Left forelimb (tissue), 1 donor: Measurements from ENCODE around the gene MED26.
A peak's percentile ranks its signal among the peaks of the same experiment; 100 is the strongest.
"Not testable (repeated sequence)": the region's sequence is repeated elsewhere in the genome, so short reads cannot be mapped to it uniquely, and the experiment has no call there.

Experiments used
- DNase-seq: peaks from one replicate; pipeline ENCODE4 v3.0.0-alpha.2; 2018; ENCODE audit warnings: low spot score

The MED26 gene, protein sequence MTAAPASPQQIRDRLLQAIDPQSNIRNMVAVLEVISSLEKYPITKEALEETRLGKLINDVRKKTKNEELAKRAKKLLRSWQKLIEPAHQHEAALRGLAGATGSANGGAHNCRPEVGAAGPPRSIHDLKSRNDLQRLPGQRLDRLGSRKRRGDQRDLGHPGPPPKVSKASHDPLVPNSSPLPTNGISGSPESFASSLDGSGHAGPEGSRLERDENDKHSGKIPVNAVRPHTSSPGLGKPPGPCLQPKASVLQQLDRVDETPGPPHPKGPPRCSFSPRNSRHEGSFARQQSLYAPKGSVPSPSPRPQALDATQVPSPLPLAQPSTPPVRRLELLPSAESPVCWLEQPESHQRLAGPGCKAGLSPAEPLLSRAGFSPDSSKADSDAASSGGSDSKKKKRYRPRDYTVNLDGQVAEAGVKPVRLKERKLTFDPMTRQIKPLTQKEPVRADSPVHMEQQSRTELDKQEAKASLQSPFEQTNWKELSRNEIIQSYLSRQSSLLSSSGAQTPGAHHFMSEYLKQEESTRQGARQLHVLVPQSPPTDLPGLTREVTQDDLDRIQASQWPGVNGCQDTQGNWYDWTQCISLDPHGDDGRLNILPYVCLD

GRCh38 chr19:16628183-16628983 is at the start of gene MED26:
Gene MED26, minus strand, starts transcription at chr19:16628204. Its CDS starts 261 bp downstream, at chr19:16627943.
- peak; percentile 98 for DNase-seq

GRCh38 chr19:16677055-16677454 is 49.1 kb upstream of the MED26 start:
- DNase-seq = no peak

DNA sequence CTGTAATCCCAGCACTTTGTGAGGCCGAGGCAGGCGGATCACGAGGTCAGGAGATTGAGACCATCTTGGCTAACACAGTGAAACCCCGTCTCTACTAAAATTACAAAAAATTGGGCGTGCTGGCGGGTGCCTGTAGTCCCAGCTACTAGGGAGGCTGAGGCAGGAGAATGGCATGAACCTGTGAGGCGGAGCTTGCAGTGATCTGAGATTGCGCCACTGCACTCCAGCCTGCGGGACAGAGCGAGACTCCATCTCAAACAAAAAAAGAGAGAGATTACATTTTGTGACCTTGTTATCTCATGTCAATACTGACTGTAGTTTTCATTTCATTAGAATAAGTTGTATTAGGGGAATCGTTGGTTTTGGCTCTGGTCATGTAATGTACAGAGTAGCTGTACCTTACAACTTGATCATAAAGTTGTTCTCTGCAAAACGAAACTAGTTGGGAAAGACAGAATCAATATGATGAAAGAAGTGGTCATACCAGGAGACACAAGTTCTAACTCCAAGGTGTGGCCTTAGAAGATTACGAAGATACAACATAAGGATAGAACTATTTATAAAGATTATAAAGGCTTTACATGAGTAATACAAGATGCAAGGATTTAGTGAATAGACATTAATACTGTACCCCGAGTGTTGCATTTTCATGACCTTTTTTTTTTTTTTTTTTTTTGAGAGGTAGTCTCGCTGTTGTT is 48.2 kb upstream of the MED26 start:
- no peak for DNase-seq

- DNase-seq = not testable (repeated sequence)
Measured at GRCh38 chr19:16673839-16674238, 45.8 kb upstream of the MED26 start.

- no peak for DNase-seq
Measured at GRCh38 chr19:16673231-16673630, 45.2 kb upstream of the MED26 start.

- no peak for DNase-seq
Measured at GRCh38 chr19:16671652-16672274, 43.8 kb upstream of the MED26 start.

DNA sequence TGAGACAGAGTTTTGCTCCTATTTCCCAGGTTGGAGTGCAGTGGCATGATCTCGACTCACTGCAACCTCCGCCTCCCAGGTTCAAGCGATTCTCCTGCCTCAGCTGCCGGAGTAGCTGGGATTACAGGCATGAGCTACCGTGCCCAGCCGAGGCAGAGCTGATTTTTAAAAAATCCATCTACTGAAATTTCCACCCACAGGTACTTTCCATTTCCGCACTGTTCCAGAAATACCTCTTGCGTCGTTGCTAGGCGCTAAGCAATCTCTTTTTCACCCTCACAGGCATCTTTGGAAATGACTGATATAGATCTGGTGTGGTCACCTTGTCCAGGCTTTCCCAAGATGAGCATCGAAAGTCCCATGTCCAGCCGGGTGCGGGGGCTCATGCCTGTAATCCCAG is 42.3 kb upstream of the MED26 start:
- no peak for DNase-seq

DNA sequence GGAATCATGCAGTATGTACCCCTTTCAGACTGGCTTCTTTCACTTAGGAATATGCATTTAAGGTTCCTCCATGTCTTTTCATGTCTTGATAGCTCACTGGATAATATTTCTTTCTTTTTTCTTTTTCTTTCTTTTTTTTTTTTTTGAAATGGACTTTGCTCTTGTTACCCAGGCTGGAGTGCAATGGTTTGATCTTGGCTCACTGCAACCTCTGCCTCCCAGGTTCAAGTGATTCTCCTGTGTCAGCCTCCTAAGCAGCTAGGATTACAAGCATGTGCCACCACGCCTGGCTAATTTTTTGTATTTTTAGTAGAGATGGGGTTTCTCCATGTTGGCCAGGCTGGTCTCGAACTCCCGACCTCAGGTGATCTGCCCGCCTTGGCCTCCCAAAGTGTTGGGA is 40.7 kb upstream of the MED26 start:
- DNase-seq = not testable (repeated sequence)

DNA sequence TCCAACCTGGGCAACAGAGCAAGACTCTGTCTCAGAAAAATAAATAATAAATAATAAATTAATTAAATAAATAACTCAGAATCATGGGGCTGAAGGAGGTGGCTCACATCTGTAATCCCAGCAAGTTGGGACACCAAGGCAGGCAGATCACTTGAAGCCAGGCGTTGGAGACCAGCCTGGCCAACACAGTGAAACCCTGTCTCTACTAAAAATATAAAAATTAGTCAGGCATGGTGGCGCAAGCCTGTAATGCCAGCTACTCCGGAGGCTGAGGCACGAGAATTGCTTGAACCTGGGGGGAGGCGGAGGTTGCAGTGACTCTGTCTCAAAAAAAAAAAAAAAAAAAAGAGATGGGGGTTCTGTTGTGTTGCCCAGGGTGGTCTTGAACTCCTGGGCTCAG is 40.2 kb upstream of the MED26 start:
- DNase-seq = no peak

DNA sequence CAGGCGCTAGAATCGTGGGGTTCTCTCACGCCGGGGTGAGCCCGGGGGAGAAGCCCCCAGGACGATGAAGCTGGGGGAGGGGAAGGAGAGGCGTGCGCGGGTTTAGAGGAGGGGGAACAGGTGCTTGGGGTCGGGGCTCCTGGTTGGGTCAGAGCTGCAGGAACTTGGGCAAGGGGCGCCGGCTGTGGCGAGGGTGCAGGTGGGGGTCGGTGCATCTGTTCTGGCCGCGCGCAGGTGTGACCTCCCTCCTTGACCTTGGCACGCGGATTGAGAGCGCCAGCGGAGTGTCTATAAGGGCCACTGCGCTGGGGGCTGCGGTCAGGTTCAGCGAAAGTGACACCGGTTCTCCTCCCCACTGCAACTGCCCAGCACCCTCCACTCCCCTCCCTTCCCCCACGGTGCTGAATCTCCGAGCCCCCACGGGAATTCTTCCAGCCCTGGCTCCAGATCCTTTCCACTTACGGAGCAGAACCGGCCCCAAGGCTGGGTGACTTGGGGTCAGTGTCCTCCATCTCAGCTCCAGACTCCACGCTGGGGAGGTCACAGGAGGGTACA is 33.6 kb upstream of the MED26 start:
- no peak for DNase-seq

- peak; percentile 78 for DNase-seq
Measured at GRCh38 chr19:16660763-16661479, 32.9 kb upstream of the MED26 start, which contains the start of gene TMEM38A. Gene TMEM38A, plus strand, starts transcription at chr19:16661139. Its CDS starts 79 bp downstream, at chr19:16661218.

- peak; percentile 98 for DNase-seq
Measured at GRCh38 chr19:16659832-16660708, 32.1 kb upstream of the MED26 start, which contains the start of gene SMIM7. Gene SMIM7, minus strand, starts transcription at chr19:16660144. Its CDS starts 34 bp downstream, at chr19:16660110.

- DNase-seq = no peak
Measured at GRCh38 chr19:16659464-16659831, 31.4 kb upstream of the MED26 start.

DNA sequence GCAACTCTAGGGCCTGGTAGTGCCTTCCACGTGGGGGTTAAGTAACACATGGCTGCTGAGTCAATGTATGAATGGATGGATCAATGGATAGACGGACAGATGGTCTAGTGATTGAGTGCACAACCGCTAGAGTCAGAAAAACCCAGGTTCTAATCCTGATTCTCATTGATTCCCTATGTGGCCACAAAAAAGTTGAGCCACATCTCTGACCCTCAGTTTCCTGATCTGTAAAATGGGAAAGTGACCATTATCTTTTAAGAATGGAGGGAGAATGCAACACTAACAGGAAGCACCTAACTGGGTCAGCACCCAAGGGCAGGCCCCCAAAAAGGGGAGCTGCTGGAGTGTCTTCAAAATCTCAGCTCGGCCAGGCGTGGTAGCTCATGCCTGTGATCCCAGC is 29.4 kb upstream of the MED26 start:
- no peak for DNase-seq

DNA sequence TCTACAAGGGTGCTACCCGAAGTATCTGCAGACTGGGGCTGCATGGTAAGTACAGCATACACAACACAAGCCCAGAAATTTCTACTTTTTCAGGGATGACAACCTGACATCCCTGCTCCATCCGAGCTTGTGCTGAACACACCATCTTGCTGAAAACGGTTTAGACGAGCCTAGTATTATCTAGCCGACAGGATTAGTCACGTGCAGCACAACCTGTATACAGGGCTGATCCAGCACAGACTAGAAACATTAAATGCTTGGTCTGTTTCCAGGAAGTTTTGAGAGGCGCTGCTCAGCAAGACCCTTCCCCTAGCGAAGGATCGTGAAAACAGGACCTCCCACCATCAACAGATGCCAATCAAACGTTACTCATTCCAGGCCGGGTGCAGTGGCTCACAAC is 27.7 kb upstream of the MED26 start:
- no peak for DNase-seq

- DNase-seq = no peak
Measured at GRCh38 chr19:16654627-16655026, 26.6 kb upstream of the MED26 start.

DNA sequence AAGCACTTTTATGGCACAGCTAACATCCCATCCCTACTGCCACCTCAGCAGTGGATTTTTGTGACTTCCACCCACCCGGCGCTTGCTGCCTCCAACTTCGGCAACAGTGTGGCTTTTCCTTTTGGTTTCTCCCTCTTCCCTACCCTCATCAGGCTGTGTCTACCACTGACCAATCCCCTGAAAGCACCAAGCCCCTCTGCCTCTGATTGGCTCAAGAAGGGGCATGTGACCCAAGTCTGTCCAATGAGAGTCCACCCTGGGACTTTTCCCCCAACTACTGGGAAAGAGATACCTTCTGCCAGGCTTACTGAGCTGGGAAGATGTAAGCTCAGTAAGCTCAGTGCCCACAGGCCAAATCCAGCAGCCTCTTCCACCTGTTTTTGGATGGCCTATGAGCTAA is 26.1 kb upstream of the MED26 start:
- DNase-seq = no peak

- DNase-seq = no peak
Measured at GRCh38 chr19:16652854-16653253, 24.9 kb upstream of the MED26 start.

GRCh38 chr19:16651421-16652188 is 23.6 kb upstream of the MED26 start:
- not testable (repeated sequence) for DNase-seq
